PFSK-1 (cell line): ENCODE data around the gene RALY.

Experiments
- FOXP2 ChIP-seq: optimal IDR thresholded peaks from 2 replicates; pipeline ENCODE3; 2011; ENCODE audit warnings: borderline replicate concordance, control low read depth, inconsistent platforms; ENCODE audit not compliant: insufficient read depth; ENCODE audit errors: extremely low read length, extremely low read depth
- POLR2AphosphoS5 ChIP-seq: IDR thresholded peaks from 2 replicates; pipeline ENCODE4 v1.6.1; 2012; ENCODE audit warnings: low read depth, mild to moderate bottlenecking, control low read depth, low read length, moderate library complexity
- REST ChIP-seq, 2 experiments: IDR thresholded peaks; 2 replicates each; pipeline versions ENCODE4 v1.6.1 to v1.8.0; 2011 to 2012; ENCODE audit warnings: low read depth in 2 of 2, low read length in 2 of 2, control low read depth in 1 of 2, inconsistent platforms in 1 of 2, mild to moderate bottlenecking in 1 of 2, moderate library complexity in 1 of 2; ENCODE audit not compliant: insufficient read depth in 1 of 2
- SIN3A ChIP-seq: IDR thresholded peaks from 2 replicates; pipeline ENCODE4 v1.6.1; 2012; ENCODE audit warnings: mild to moderate bottlenecking, low read length, moderate library complexity, borderline replicate concordance; ENCODE audit not compliant: insufficient read depth
- TAF1 ChIP-seq: IDR thresholded peaks from 2 replicates; pipeline ENCODE4 v1.6.1; 2012; ENCODE audit warnings: low read length, control low read depth, borderline replicate concordance; ENCODE audit not compliant: insufficient read depth

RALY gene

GRCh38 chr20:34045930-34046725 lies 52.4 kb downstream of the RALY start:
- TF ChIP-seq TAF1, result no peak
- no peak for TF ChIP-seq SIN3A
- no peak for TF ChIP-seq REST (IDR thresholded peaks at IDR 0.05; ENCODE audit: insufficient read depth in 1 of 2, low read depth in 2 of 2, low read length in 2 of 2)
- TF ChIP-seq FOXP2, result no peak
- no peak for TF ChIP-seq POLR2AphosphoS5

- TF ChIP-seq TAF1, result no peak
These were observed 53.4 kb downstream of the RALY start for GRCh38 chr20:34047010-34047687.

DNA sequence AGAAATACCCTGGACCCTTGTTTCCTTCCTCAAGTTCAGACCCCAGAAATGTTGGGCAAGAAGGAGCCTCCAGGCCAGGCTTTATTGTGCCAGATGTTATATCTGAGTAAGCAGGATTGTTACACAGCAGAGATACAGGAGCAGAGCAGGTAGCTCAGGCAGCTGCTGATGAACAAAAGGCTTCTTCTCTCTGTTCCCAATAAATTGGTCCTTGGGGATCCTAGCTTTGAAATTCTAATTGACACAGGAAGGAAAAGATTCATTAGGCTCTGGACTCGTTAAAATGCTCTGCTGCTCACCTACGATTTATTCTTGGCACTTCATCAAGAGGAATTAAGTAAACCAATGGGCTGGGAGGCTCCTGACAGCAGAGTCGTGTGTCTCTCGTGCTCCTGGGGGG lies 54.2 kb downstream of the RALY start:
- no peak for TF ChIP-seq REST (IDR thresholded peaks at IDR 0.05; ENCODE audit: insufficient read depth in 1 of 2, low read depth in 2 of 2, low read length in 2 of 2)
- TF ChIP-seq SIN3A, result no peak
- no peak for TF ChIP-seq POLR2AphosphoS5
- TF ChIP-seq TAF1, result no peak
- no peak for TF ChIP-seq FOXP2

DNA sequence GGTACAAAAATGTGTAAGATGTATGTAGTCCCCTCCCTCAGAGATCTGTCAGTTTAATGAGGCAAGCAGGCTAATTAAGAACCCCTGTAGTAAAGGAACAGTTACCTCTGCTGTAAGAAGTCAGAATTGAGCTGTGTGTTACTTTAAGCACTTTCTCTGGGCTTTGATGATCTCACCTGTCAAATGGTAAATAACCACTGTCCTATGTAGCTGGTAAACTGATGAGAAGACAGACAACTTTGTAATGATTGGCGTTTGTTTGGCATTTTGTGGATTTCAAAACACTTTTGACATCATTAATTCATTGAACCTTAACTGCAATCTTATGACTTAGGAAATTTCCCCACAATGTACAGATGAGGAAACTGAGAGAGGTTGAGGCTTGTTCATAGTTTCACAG lies 55.7 kb downstream of the RALY start:
- TF ChIP-seq POLR2AphosphoS5 (no peak), FOXP2 (no peak), REST (IDR thresholded peaks at IDR 0.05; ENCODE audit: insufficient read depth in 1 of 2, low read depth in 2 of 2, low read length in 2 of 2) (no peak), TAF1 (no peak), SIN3A (no peak)

DNA sequence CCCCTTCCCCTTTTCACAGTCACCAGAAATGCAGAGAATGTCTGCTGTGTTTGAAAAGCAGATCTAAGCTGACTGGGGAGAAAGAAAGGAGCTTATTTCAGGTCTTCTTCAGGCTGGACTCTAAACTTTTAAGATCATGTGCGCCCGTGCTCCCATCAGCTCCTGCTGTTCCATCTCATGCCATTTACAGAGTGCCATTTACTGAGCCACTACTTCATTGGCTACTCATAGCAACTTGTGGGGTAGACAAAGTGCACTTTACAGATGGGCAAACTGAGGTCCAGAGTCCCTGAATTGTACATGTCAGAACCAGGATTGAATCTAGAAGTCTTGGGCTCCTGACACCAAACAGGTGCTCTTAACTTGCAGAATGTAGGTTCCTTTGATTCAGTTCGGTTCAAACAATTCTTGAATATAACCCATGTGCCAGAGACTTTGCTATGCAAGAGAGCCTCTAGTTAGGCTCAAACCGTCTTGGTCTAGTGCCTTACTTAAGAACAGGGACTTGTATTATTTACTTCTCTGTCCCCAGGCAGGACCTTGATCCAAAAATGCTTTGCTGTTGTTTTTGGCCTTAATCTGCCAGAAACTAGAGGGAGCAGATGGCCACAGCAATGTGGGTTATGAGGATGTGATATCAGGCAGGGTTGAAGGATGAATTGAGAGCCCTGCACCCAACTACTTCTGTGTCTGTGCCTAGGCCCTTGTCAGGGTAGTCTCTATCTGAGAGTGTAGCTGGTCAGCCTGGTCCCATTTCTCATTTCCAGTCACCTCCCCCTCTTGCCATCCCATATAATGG lies 56.4 kb downstream of the RALY start:
- TF ChIP-seq POLR2AphosphoS5, result no peak
- no peak for TF ChIP-seq SIN3A
- no peak for TF ChIP-seq FOXP2
- no peak for TF ChIP-seq REST (IDR thresholded peaks at IDR 0.05; ENCODE audit: insufficient read depth in 1 of 2, low read depth in 2 of 2, low read length in 2 of 2)
- TF ChIP-seq TAF1, result no peak
